RWPE2 (cell line): ENCODE data around the gene YWHAH.
A peak's percentile ranks its signal among the peaks of the same experiment; 100 is the strongest.

Experiments used
- ATAC-seq: fragments of 200-7000 bp; cut with Tn5 transposase; 3 replicates; pipeline ENCODE4 v1.9.1; 2021; ENCODE audit warnings: low read depth
- DNase-seq: peaks from one replicate; pipeline ENCODE4 v3.0.0-alpha.2; 2020; ENCODE audit warnings: low spot score
- H3K27ac ChIP-seq: fragments of 450-650 bp; 2 replicates; pipeline ENCODE4 v1.5.1; 2017; ENCODE audit warnings: mild to moderate bottlenecking; ENCODE audit not compliant: poor library complexity, severe bottlenecking
- H3K27me3 ChIP-seq: fragments of 250-450 bp; sonication (Bioruptor Pico); 2 replicates; pipeline ENCODE4 v1.5.1; 2021; ENCODE audit warnings: mild to moderate bottlenecking, moderate library complexity; ENCODE audit not compliant: insufficient read depth, poor library complexity, severe bottlenecking
- H3K36me3 ChIP-seq: fragments of 250-450 bp; sonication (Bioruptor Pico); 2 replicates; pipeline ENCODE4 v1.5.1; 2020; ENCODE audit warnings: low read depth, mild to moderate bottlenecking, moderate library complexity
- H3K4me1 ChIP-seq: fragments of 250-450 bp; sonication (Bioruptor Pico); 2 replicates; pipeline ENCODE4 v1.5.1; 2021; ENCODE audit warnings: mild to moderate bottlenecking, moderate library complexity; ENCODE audit not compliant: insufficient read depth, poor library complexity, severe bottlenecking
- H3K4me3 ChIP-seq: fragments of 250-450 bp; sonication (Bioruptor Pico); 2 replicates; pipeline ENCODE4 v1.5.1; 2021; ENCODE audit warnings: mild to moderate bottlenecking, moderate library complexity; ENCODE audit not compliant: severe bottlenecking
- H3K9me3 ChIP-seq: fragments of 250-450 bp; sonication (Bioruptor Pico); 2 replicates; pipeline ENCODE4 v1.5.1; 2021; ENCODE audit warnings: mild to moderate bottlenecking, moderate library complexity; ENCODE audit not compliant: severe bottlenecking
- TF ChIP-seq, protein P1 (sequence below): fragments of 450-650 bp; IDR thresholded peaks from one replicate; pipeline ENCODE4 v1.5.1; 2017; ENCODE audit warnings: mild to moderate bottlenecking, moderate library complexity; ENCODE audit not compliant: poor library complexity, severe bottlenecking

YWHAH gene

DNA sequence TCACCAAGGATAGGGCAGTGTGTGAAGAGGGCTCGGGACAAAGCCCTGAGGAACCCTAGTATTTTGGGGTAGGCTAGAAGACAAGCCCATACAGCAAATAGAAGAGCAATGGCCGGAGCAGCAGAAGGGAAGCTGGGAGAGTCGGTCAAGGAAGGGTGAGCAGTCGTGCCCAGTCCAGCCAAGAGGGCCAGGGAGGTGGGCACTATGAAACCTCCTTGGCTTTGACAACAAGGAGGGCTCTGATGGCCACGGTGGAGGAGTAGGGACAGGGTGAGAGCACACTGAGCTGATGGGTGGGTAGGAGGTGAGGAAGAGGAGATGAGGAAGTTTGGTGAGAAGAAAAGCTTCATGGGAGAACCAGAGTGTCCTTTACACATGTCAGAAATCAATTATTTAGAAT lies 2.2 kb upstream of the YWHAH start:
- peaks cover 13% of the 10 kb centered on the region for H3K36me3 ChIP-seq
- TF ChIP-seq, protein P1, sequence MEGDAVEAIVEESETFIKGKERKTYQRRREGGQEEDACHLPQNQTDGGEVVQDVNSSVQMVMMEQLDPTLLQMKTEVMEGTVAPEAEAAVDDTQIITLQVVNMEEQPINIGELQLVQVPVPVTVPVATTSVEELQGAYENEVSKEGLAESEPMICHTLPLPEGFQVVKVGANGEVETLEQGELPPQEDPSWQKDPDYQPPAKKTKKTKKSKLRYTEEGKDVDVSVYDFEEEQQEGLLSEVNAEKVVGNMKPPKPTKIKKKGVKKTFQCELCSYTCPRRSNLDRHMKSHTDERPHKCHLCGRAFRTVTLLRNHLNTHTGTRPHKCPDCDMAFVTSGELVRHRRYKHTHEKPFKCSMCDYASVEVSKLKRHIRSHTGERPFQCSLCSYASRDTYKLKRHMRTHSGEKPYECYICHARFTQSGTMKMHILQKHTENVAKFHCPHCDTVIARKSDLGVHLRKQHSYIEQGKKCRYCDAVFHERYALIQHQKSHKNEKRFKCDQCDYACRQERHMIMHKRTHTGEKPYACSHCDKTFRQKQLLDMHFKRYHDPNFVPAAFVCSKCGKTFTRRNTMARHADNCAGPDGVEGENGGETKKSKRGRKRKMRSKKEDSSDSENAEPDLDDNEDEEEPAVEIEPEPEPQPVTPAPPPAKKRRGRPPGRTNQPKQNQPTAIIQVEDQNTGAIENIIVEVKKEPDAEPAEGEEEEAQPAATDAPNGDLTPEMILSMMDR: no peak
- no peak for ATAC-seq
- H3K27me3 ChIP-seq: no peaks in the 10 kb centered on the region
- no peak overlapping the region for H3K27ac ChIP-seq
- DNase-seq: no peak
- no peak overlapping the region for H3K4me3 ChIP-seq
- no peaks in the 10 kb centered on the region for H3K9me3 ChIP-seq
- no peaks in the 10 kb centered on the region for H3K4me1 ChIP-seq

DNA sequence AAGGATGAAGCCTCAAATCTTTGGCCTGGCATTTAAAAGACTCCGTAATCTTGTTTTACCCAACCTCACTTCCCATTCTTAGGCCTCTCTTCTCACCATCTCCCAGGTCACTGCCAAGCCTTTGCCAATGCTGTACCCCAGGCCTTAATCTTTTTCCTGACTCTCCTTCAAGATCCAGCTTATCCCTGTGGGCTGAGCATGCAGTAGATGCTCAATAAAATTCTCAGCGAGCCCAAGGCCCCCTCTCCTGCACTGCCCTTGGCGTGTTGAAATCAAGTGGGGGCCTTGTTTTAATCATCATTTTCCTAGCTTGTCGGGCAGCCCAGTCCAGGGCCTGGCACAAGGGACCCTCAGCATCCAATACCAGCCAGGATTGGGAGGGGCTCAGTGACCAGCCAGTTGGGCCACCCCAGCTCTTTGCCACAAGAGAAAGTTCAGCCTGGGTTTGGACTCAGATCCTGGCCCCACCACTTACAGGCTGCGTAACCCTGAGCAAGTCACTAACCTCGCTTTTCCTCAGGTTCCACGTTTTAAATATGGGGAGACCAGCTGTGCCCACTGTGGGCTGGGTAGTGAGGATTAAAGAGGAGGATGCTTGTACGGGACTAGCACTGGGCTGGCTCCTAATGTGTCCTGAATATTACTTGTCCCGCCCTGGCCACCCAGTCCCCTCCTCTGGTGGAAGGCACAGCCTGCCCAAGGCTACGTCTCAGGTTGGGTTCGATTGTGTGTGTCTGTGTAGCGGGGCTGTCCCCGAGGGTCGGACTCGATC lies 943 bp upstream of the YWHAH start:
- DNase-seq (no peak), ATAC-seq (no peak)
- H3K4me3 ChIP-seq: peak overlapping the region; percentile 99
- no peaks in the 10 kb centered on the region for H3K4me1 ChIP-seq
- H3K27me3 ChIP-seq: no peaks in the 10 kb centered on the region
- TF ChIP-seq, protein P1: no peak
- peaks cover 24% of the 10 kb centered on the region for H3K36me3 ChIP-seq
- no peaks in the 10 kb centered on the region for H3K9me3 ChIP-seq
- peak overlapping the region; percentile 93 for H3K27ac ChIP-seq

DNA sequence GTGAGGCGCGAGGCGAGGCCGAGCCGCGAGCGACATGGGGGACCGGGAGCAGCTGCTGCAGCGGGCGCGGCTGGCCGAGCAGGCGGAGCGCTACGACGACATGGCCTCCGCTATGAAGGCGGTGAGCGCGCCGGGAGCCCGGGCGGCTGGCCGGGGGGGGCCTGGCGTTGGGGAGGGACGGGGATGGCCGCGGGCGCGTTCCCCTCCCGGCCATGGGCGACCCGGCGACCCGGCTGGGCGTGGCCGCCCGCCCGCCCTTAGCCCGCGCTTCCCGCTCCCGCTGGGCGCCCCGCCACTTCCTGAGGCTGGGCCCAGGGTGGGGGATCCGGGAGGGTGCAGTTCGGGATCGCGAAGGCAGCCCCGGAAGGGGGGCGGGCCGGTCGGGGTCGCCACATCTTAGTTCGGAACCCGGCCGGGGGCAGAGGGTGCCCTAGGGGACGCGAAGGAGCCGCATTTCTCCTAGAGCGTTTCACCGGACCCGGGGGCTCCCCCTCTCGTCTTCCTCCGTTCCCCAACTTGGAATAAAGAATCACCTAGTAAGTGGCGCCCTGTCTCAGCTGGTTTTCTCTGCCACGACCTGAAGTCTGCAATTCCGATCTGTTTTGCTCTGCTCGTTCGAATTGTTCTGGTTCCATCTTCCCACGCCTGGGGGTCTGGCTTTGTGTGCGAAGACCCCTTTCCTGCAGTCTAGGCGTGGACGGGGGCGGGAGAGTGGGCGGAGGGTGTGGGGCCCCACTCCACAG lies 536 bp downstream of the YWHAH start:
- H3K36me3 ChIP-seq: peaks cover 38% of the 10 kb centered on the region
- ATAC-seq (peak; percentile 19; the same call in 1 of the 3 replicates), DNase-seq (no peak)
- H3K4me3 ChIP-seq: peak overlapping the region; percentile 99
- H3K4me1 ChIP-seq: no peaks in the 10 kb centered on the region
- H3K9me3 ChIP-seq: no peaks in the 10 kb centered on the region
- TF ChIP-seq, protein P1: no peak
- H3K27me3 ChIP-seq: no peaks in the 10 kb centered on the region
- peak overlapping the region; percentile 93 for H3K27ac ChIP-seq

DNA sequence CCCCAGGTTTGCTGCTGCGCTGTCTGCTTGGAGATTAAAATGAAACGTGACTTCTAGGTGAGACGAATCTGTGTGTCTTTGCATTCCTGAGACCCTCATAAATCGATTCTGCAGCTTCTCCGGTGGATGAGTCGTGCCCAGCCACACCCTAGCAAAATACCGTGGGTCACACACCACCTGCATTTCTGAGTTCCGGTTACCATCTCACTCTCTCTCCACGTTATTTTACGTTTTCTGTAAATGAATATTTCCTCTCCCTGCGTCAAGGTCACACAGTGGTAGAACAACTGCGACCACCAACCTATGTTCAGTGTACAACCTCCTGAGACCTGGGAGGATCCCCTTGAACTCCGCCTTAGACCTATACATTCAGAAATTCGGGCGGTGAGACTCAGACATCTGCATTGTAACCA lies 1.1 kb downstream of the YWHAH start:
- ATAC-seq (no peak), DNase-seq (no peak)
- Histone ChIP-seq H3K27ac (peak overlapping the region; percentile 93), H3K27me3 (no peaks in the 10 kb centered on the region), H3K4me1 (no peaks in the 10 kb centered on the region), H3K9me3 (no peaks in the 10 kb centered on the region), H3K36me3 (peaks cover 43% of the 10 kb centered on the region), H3K4me3 (peak overlapping the region; percentile 99)
- TF ChIP-seq, protein P1: no peak
